CD4-positive, CD25-positive, alpha-beta regulatory T cell (primary cell): ENCODE results near the gene SGMS1. TPM values are rescaled to one million over a fixed set of nuclear protein-coding genes. Genes with fewer than 3 reads are reported as not detected.
"Not testable (repeated sequence)": the region's sequence is repeated elsewhere in the genome, so short reads cannot be mapped to it uniquely, and the experiment has no call there.

Source experiments
- ATAC-seq, 2 donors: fragments of 150-1000 bp; cut with Tn5 transposase; one replicate each; pipeline ENCODE4 v1.10.0; 2021; ENCODE audit warnings: low read depth in 2 of 2, moderate number of reproducible peaks in 2 of 2, moderate library complexity in 1 of 2
- DNase-seq, 3 donors: peaks; one replicate each; pipeline versions ENCODE4 v3.0.0 to v3.0.0-alpha.2; 2012 to 2022; ENCODE audit warnings: mixed read lengths in 1 of 3
- H3K27ac ChIP-seq: one replicate; pipeline ENCODE4 v1.7.0; 2013; ENCODE audit warnings: mild to moderate bottlenecking, low read length; ENCODE audit not compliant: insufficient read depth, poor library complexity, severe bottlenecking
- H3K27me3 ChIP-seq: one replicate; pipeline ENCODE4 v1.7.0; 2013; ENCODE audit warnings: low read length; ENCODE audit not compliant: control insufficient read depth, insufficient read depth
- H3K36me3 ChIP-seq: one replicate; pipeline ENCODE4 v1.7.0; 2013; ENCODE audit warnings: mild to moderate bottlenecking, low read length, moderate library complexity; ENCODE audit not compliant: control insufficient read depth, insufficient read depth
- H3K4me1 ChIP-seq: 2 replicates; pipeline ENCODE4 v1.7.0; 2013; ENCODE audit warnings: mild to moderate bottlenecking, low read length; ENCODE audit not compliant: insufficient read depth, control insufficient read depth, poor library complexity, severe bottlenecking
- H3K4me3 ChIP-seq: one replicate; pipeline ENCODE4 v1.7.0; 2013; ENCODE audit warnings: low read depth, mild to moderate bottlenecking, low read length, moderate library complexity
- H3K9me3 ChIP-seq, 2 experiments: 1 replicate in 1 of 2; 2 replicates in 1 of 2; pipeline ENCODE4 v1.7.0; 2013; ENCODE audit warnings: low read length in 2 of 2, mild to moderate bottlenecking in 1 of 2, moderate library complexity in 1 of 2; ENCODE audit not compliant: control insufficient read depth in 2 of 2
- H3K27ac Mint-ChIP-seq, 3 donors: one replicate each; pipeline ENCODE4 v1.8.0; 2020 to 2022; ENCODE audit warnings: mild to moderate bottlenecking in 3 of 3, mixed read lengths in 3 of 3, moderate library complexity in 2 of 3
- H3K27me3 Mint-ChIP-seq: one replicate; pipeline ENCODE4 v1.8.0; 2022; ENCODE audit warnings: mild to moderate bottlenecking, mixed read lengths
- H3K36me3 Mint-ChIP-seq: one replicate; pipeline ENCODE4 v1.8.0; 2020; ENCODE audit warnings: mixed read lengths
- H3K4me1 Mint-ChIP-seq, 4 donors: one replicate each; pipeline ENCODE4 v1.8.0; 2020 to 2022; ENCODE audit warnings: mixed read lengths in 4 of 4, mild to moderate bottlenecking in 1 of 4
- H3K4me3 Mint-ChIP-seq, 4 donors: one replicate each; pipeline ENCODE4 v1.8.0; 2020 to 2022; ENCODE audit warnings: mild to moderate bottlenecking in 4 of 4, mixed read lengths in 4 of 4, moderate library complexity in 3 of 4
- H3K9me3 Mint-ChIP-seq, 7 donors: one replicate each; pipeline ENCODE4 v1.8.0; 2020 to 2022; ENCODE audit warnings: mixed read lengths in 7 of 7, mild to moderate bottlenecking in 3 of 7, moderate library complexity in 2 of 7
- polyA plus RNA-seq, 4 donors: library from polyadenylated mRNA; unstranded; fragments of 300-500 nt; fragmentation: Illumina TruSeq; gene quantifications; one replicate each; pipeline ENCODE4 v1.2.3, GENCODE V29; 2021
- total RNA-seq: library from RNA; stranded (reverse); gene quantifications from one replicate; pipeline ENCODE4 v1.2.3, GENCODE V29; 2022

The SGMS1 gene
- total RNA-seq, result 241 TPM
- polyA plus RNA-seq, result 10 to 100 TPM; 25.7 to 34.3 (median 31.4) TPM

- Mint-ChIP-seq H3K4me3 (peak within 1 kb of the TSS; percentile 95 to 100 (median 99)), H3K27ac (peak within 1 kb of the TSS; percentile 98 to 99 (median 98)), H3K4me1 (peaks cover 24 to 41% (median 35%) of the 10 kb centered on the region in 4 donors), H3K27me3 (peaks cover 6% of the 10 kb centered on the region), H3K36me3 (no peaks in the 10 kb centered on the region), H3K9me3 (no peaks in the 10 kb centered on the region)
- Histone ChIP-seq H3K9me3 (no peaks in the 10 kb centered on the region), H3K27ac (peak within 1 kb of the TSS; percentile 100), H3K4me3 (peak within 1 kb of the TSS; percentile 93), H3K36me3 (no peaks in the 10 kb centered on the region), H3K4me1 (peaks cover 49% of the 10 kb centered on the region), H3K27me3 (no peaks in the 10 kb centered on the region)
- ATAC-seq (peak; percentile 42 to 43), DNase-seq (peak; percentile 70 to 86 (median 82))
These were observed at the start of gene SGMS1 for GRCh38 chr10:50623663-50624412. Gene SGMS1 (minus strand): TSS chr10:50623956. CDS start chr10:50344114, 279,842 bp downstream.

GRCh38 chr10:50672152-50672551 lies 48.4 kb upstream of the SGMS1 start:
- not testable (repeated sequence) for H3K4me3 ChIP-seq, H3K27me3 Mint-ChIP-seq, H3K9me3 Mint-ChIP-seq, H3K4me1 ChIP-seq, H3K36me3 Mint-ChIP-seq, H3K27ac ChIP-seq, H3K27me3 ChIP-seq, H3K9me3 ChIP-seq, H3K36me3 ChIP-seq
- Mint-ChIP-seq H3K4me3 (peak overlapping the region in 1 of 4 donors; percentile 15), H3K4me1 (peaks cover 4 to 25% (median 15%) of the 10 kb centered on the region in 4 donors), H3K27ac (peak overlapping the region; percentile 2 to 90 (median 76))
- DNase-seq (peak in 2 of 3 donors; percentile 43 to 69), ATAC-seq (peak; percentile 57 to 71)

- not testable (repeated sequence) for H3K4me3 ChIP-seq, H3K9me3 Mint-ChIP-seq, H3K36me3 ChIP-seq, H3K9me3 ChIP-seq, H3K27me3 Mint-ChIP-seq, H3K27ac ChIP-seq, H3K36me3 Mint-ChIP-seq, H3K27me3 ChIP-seq, DNase-seq, H3K4me1 ChIP-seq, ATAC-seq
- Mint-ChIP-seq H3K4me1 (peaks cover 4 to 25% (median 15%) of the 10 kb centered on the region in 4 donors), H3K27ac (peak overlapping the region; percentile 2 to 90 (median 76)), H3K4me3 (peak overlapping the region in 1 of 4 donors; percentile 15)
These were observed 47.9 kb upstream of the SGMS1 start for GRCh38 chr10:50671645-50672044.

GRCh38 chr10:50669957-50670356 lies 46.2 kb upstream of the SGMS1 start:
- not testable (repeated sequence) for H3K4me3 Mint-ChIP-seq

GRCh38 chr10:50667353-50667752 lies 43.6 kb upstream of the SGMS1 start:
- not testable (repeated sequence) for H3K27ac Mint-ChIP-seq

More at GRCh38 chr10:50669957-50670356, 46.2 kb upstream of the SGMS1 start:
- not testable (repeated sequence) for DNase-seq, H3K27me3 ChIP-seq, H3K4me3 ChIP-seq, H3K27ac Mint-ChIP-seq, H3K4me1 ChIP-seq, H3K9me3 ChIP-seq, H3K27ac ChIP-seq, H3K36me3 ChIP-seq, H3K9me3 Mint-ChIP-seq, H3K36me3 Mint-ChIP-seq, ATAC-seq, H3K27me3 Mint-ChIP-seq
- peaks cover 4 to 25% (median 15%) of the 10 kb centered on the region in 4 donors for H3K4me1 Mint-ChIP-seq

GRCh38 chr10:50662420-50662819 lies 38.7 kb upstream of the SGMS1 start:
- H3K4me1 Mint-ChIP-seq, result peaks cover 0 to 18% (median 5%) of the 10 kb centered on the region in 4 donors
- not testable (repeated sequence) for H3K36me3 ChIP-seq, H3K4me1 ChIP-seq, H3K4me3 ChIP-seq, ATAC-seq, H3K9me3 Mint-ChIP-seq, H3K27me3 Mint-ChIP-seq, H3K36me3 Mint-ChIP-seq, H3K27me3 ChIP-seq, H3K4me3 Mint-ChIP-seq, H3K9me3 ChIP-seq, H3K27ac Mint-ChIP-seq, H3K27ac ChIP-seq, DNase-seq

More at GRCh38 chr10:50667353-50667752, 43.6 kb upstream of the SGMS1 start:
- H3K4me3 Mint-ChIP-seq, result peak overlapping the region in 1 of 4 donors; percentile 47
- not testable (repeated sequence) for H3K4me3 ChIP-seq, H3K36me3 Mint-ChIP-seq, DNase-seq, H3K9me3 ChIP-seq, H3K27me3 Mint-ChIP-seq, H3K9me3 Mint-ChIP-seq, H3K27ac ChIP-seq, H3K36me3 ChIP-seq, ATAC-seq, H3K4me1 ChIP-seq, H3K27me3 ChIP-seq
- peaks cover 4 to 16% (median 11%) of the 10 kb centered on the region in 4 donors for H3K4me1 Mint-ChIP-seq

GRCh38 chr10:50661563-50661962 lies 37.8 kb upstream of the SGMS1 start:
- H3K9me3 Mint-ChIP-seq, H3K27me3 ChIP-seq, H3K27ac Mint-ChIP-seq, H3K4me1 ChIP-seq, H3K27me3 Mint-ChIP-seq, DNase-seq, H3K4me3 Mint-ChIP-seq, H3K36me3 ChIP-seq, H3K4me3 ChIP-seq, H3K9me3 ChIP-seq, ATAC-seq, H3K27ac ChIP-seq, H3K36me3 Mint-ChIP-seq: not testable (repeated sequence)
- H3K4me1 Mint-ChIP-seq, result peaks cover 0 to 18% (median 5%) of the 10 kb centered on the region in 4 donors
